ENCODE results near the gene KLHL2. TPM values are rescaled to one million over a fixed set of nuclear protein-coding genes. Genes with fewer than 3 reads are reported as not detected.

Gene KLHL2
- total RNA-seq, 1 donor from 2014 or later = 62.5 TPM

DNA sequence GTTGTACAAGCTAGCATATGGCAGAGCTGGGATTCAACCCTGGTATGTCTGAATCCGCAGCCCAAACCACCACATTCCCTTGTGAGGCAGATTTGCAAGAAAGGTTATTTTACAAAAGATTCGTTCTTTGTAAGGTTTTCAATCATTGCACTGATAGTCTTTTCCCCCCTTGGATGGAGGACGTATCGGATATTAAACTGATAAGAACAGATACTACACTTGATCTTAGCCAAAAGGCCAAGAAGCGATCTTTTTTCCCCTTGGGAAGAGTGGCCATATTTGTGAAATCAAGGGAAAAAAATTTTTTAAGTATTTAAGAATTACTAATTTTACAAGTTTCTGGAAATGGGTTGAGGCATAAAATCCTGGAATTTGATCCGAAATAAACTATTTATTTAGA, 85.7 kb downstream of the KLHL2 start:
- no peak for DNase-seq

DNA sequence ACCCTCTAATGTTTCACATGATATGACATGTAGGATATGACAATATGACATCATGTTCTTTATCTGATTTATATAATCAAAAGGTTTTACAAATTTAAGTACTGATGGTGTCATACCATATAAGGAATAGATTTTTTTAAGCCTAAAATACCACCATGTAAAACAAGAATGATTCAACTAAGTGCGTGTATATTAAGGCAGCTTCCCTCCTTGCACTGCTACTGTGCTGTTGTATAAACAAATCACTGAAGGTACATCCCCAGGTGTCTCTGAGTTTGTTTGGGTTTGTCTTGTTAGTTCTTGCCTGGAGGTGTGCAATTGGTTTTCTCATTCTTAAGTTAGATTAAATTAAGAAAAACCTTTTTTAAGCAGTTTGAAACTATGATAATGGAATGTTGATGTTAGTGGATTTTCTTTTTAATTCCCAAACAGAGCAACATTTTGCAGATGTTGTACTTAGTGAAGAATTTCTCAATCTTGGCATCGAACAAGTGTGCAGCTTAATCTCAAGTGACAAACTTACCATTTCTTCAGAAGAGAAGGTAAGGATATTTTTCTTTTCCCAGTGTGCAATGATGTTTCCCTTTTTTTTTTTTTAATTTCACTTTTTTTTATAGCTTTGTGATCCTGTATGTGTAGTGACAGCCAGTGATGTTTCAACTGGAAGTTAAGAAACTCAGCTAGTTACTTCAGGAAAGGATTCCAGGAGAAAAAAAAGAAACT, 86.7 kb downstream of the KLHL2 start:
- no peak for DNase-seq

DNA sequence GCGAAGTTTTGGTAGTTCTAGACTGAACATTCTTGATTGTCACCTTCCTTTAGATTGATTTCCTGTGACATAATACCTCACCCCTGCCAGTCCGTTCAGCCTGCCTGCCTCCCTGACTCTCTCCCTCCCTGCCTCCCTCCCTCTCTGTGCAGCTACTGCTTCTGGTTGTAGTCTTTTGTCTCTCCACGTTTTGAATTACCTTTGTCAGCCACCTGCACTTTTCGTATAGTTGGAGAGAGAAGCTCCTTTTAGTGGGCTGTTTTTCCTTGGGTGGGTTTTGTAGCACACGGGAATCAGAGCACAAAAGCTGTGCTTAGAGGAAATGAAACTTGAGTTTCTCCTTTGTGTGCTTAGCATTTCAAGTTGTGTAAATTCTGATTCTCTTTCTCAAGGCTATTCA, 87.5 kb downstream of the KLHL2 start:
- DNase-seq = no peak

DNA sequence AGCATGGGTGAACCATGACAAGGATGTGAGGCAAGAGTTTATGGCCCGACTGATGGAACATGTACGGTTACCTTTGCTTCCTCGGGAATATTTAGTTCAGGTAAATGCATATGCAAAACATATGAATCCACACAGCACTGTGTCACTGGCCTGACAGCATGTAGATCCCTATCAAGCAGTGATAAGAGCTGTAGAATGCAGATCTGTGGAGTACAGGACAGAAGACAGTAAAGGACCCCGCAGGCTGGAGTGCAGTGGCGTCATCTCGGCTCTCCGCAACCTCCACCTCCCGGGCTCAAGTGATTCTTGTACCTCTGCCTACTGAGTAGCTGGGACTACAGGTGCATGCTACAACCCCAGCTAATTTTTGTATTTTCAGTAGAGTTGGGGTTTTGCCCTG, 90.3 kb downstream of the KLHL2 start:
- no peak for DNase-seq

DNA sequence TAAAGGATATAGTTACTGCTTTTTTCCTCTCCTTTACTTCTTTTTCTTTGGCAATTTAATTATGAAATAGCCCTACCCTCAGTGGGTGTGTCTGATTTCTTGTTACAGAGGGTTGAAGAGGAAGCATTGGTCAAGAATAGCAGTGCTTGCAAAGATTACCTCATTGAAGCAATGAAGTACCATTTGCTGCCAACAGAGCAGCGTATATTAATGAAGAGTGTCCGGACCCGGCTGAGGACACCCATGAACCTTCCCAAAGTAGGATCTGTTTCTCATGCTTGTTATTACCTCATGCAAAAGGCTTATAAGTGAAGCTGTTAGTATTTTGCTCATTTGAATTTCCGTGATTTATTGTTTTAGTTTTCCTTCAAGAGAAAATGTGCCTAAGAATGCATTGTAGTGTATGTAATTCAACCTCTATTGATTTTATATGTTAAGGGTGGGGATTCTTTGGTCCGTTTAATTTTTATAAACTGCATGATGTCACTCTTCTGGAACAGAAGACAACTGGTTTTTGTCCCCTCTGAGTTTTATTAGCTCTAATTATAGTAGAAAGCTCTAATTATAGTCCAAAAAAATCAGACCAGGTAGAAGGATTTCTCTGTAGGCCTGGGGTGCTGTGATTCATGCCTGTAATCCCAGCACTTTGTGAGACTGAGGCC, 92.2 kb downstream of the KLHL2 start:
- DNase-seq = no peak

DNA sequence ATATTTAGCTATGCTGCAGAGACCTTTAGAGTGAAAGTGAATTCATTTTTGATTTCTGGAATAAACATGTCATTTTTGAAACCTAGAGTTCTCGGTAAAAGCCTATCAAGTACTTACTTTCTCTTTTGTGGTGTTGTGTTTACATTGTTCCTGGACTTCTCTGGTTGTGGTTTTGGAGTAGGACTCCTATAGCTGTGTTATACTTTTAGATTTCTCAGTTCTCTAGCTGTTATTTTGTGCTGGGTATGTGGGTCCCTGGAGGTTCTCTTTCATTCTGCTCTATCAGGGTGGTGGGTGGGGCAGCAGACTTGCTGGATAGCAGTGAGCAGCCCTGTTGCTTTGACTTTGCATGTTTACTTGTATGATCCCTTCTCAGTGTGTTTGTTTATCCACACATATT, 94.5 kb downstream of the KLHL2 start:
- no peak for DNase-seq

DNA sequence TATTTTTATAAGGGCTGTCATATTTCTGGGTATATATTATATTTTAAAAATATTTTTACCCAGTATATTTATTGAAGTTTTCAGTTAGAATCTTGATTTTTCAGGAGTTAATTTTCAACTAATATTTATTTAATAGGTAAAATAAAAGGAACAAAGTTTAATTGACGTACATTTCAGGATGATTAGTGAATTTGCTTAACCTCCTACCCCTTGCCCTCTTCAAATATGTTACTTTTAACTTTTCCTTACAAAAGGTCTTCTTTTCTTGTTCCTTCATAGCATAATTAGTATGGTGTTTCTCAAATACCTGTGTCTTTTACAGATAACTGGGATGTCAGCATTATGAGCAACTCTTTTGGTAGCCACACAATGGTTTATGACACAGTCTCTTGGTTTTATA, 95.3 kb downstream of the KLHL2 start:
- DNase-seq = no peak

DNA sequence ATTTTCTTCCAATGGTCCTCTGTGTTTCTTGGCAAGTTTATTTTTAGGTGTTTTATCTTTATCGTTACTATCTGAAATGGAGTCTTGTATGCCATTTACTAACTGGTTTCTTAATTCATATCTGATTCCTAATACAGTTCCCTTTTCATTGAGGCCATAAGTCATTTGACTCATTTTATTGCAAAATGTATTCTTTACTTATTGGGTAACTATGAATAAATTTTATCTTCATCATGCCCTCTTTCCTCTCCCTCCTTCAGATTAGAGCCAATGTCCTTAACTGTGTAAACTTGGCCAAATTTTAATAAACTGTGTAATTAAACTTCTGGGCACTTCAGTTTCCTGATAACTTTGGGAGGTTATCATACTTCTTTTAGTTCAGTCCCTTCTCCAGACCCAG, 100.8 kb downstream of the KLHL2 start:
- DNase-seq = no peak

DNA sequence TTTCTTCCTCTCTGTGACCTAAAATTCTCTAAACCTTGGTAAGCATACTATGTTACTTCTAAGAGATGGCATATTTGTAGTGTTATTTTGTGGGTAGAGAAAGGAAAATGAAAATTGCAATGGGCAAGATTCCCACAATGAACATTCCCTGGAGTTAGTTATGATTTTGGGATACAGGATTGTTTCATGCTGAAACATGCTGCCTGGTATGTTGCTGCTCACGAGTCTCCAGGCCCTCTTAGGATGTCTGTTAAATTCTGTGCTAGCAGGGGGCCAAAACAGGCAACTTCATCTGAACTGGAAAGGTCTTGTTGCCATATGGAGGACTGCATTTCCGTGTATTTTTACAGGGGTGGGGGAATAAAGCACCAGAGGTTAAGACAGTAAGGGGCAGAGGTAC, 101.2 kb downstream of the KLHL2 start:
- DNase-seq = no peak

DNA sequence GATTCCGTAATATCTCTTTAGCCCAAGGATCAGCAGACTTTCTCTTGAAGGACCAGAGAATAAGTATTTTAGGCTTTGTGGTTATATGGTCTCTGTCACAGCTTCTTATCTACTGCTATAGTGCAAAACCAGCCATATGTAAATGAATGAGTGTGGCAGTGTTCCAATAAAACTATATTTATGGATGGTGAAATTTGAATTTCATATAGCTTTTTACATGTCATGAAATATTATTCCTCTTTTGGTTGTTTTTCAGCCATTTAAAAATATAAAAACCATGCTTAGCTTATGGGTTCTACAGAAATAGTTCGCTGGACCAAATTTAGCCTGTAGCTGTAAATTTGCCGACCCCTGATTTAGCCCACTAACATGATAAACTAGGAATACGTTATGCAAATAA, 102.1 kb downstream of the KLHL2 start:
- no peak for DNase-seq

DNA sequence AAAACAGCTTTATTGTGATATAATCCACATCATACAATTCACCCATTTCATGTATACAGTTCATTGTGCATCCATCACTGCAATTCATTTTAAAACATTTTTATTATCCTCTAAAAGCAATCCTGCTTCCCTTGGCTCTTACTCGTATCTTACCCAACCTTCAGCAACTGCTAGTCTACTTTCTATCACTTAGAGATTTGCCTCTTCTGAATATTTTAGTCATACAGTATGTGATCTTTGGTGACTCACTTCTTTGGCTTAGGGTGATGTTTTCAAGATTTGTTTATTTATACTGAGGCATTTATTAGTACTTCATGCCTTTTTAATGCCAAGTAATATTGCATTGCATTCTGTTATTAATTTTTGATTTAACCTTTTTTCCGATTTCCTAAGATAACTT, 105.1 kb downstream of the KLHL2 start:
- no peak for DNase-seq

DNA sequence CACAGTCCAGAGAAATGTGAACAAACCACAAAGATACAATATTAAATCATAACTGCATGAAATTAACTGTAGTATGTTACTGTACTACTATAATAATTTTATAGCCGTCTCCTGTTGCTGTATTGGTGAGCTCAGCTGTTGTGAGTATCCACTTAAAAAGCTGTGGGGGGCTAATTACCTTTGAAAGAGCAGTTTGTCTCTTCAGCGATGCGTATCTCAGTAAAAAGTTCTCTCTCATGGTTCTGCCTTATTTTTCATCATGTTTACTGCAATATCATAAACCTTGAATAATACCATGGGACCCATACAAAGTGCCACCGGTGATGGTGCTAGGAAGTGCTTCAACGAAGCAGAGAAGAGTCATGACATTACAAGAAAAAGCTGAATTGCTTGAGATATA, 111.7 kb downstream of the KLHL2 start:
- no peak for DNase-seq

DNA sequence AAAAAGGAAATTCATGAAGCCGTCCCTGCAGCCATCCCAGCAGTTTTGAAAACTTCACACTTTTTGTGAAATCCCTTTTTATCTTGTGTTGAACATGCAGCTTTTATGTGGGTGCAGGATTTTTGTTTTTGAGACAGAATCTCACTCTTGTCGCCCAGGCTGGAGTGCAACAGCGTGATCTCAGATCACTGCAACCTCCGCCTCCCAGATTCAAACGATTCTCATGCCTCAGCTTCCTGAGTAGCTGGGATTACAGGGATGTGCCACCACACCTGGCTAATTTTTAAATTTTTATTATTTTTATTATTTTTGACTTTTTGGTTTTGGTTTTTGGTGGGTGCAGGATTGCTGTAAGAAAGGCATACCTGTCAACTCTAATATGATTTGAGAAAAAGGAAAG, 112.1 kb downstream of the KLHL2 start:
- no peak for DNase-seq

DNA sequence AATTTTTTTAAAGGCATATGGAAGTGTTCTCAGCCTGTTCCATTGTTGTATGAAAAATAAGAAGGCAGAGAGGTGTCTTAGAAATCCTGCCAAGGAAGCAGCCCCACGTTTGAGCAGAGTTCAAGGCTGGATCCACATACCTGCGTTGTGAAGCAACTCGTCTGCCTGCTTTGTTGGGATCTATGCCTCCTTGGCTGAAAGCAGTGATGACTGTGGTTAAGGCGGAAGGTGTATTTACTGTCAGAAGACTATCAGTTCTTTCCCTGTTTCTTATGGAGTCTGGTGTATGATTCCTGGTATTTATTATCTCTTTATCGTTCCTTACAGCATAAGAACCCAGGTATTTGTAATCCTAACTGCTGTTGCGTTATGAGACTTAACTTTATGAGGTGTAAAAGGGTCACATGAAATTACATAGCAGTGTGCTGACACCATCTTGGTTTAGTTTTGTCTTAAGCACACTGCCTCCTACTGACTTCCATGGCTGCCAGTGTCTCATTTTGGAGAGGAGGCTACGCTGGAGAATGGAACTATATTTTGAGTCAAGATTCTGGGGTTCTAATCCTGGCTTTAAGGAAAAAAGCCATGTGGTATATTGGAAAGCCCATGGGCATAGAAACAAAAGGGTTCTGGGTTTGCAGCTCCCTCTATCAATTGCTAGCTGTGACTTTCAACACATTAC, 117.0 kb downstream of the KLHL2 start:
- DNase-seq = no peak

DNA sequence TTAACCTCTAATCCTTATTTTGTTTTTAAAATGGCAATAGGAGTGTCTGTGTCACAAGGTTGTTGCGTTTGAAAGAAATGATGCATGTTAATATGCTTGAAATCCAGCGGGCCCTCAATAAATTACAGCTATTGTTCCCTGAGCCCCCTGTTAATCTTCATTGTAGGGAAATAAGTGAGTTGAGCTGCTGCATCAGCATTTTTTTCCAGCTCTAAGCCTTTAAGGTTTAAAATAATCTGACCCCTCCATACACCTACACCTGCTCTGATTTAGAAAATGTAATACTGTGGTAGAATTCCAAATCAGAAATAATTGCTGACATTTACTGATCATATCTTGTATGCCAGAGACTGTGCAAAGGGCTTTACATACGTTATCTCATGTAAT, 117.5 kb downstream of the KLHL2 start:
- DNase-seq = no peak

DNA sequence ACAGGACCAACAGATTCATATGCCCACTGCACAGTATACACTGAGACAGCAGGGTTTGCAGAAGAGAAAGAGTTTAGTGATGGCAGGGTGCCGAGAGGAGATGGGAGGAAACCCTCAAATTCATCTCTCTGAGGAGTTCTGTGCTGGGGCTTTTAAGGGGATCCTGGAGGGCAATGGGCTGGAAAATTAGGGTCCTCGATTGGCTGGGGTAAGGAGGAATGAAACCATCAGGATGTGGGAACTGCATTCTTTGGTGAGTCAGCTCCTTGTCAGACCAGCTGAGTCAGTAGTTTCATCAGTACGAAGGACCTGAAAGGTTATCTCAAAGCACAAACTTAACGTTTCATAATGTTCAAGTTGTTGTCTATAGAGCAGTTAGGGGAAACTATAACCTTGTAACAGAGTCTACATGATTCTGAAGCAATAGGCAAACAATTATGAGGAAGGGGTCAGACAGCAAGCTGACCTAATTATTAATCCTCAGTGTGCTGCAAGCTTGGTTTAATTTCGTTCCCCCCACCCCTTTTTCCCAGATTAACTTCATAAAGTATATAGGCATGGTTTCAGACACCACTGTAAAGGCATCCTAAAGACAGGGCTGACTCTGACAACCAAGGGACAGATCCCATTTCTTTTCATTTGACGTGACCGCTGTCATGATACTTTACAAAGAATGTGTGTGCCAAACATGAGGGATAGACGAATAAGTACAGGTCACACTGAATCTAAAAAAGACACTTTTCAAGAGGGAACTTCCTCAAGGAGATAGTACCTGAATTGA, 118.6 kb downstream of the KLHL2 start:
- DNase-seq = no peak

DNA sequence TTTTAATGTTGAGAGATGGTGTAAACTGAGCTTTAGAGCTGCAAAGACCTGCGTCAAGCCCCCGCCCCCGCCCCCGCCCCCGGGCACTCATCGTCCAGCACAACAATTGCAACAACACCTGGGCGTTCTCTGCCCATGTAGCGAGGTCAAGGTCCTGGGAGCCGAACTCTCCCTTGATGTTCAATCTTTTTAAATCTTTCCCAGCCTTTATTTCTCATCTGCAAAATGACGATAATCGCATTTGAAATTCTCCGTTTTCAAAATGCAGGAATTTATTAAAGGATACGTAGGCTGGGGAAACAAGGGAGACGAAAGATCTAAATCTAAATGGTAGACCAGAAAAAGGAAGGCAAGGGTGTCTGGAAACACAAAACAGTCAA, 119.5 kb downstream of the KLHL2 start:
- peak; percentile 32 for DNase-seq

DNA sequence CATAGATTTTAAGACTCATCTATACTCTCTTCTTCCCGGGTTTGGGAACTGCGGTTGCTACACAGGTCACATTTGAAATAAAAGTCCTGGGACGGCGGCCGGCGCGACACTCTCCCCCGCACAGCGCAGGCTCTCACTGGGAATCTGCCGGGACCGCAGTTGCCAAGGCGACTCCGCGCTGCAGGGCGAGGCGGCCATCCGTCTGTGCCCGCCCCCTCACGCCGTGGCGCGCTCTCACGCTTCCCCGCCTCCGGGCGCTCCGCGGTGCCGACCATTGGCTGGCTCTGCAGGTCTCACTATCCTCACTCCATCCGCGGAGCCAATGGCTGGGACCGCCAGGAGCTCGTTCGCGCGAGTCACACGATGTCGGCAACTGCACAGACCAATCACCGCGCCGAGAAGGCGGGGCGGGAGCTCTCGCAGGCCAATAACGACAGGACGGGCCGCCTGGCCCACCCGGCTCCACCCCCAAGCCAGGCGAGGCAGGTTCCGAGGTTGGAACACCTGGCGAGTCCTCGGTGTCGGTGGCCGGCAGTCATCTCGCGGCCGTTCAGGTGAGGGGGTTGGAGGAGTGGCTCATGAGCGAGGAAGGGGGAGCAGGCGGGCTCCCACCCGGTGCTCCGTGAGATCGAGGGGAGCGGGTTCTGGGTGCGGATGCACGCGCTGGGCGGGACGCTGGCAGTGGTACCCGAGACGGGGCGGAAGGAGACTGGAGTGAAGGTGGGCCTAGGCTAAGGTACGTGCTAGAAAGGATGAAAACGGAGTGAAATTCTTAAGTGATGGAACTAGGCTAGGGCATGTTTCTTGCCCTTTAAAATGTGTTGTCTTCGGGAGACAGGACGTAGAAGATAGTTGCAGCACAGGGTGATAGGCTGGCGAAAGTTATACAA, 120.1 kb downstream of the KLHL2 start, which contains the start of gene MSMO1:
MSMO1 (plus strand) TSS at position 459 of the 890 bp plus-strand sequence. CDS start 5,702 bp downstream, outside the sequence.
- peak; percentile 99 for DNase-seq

DNA sequence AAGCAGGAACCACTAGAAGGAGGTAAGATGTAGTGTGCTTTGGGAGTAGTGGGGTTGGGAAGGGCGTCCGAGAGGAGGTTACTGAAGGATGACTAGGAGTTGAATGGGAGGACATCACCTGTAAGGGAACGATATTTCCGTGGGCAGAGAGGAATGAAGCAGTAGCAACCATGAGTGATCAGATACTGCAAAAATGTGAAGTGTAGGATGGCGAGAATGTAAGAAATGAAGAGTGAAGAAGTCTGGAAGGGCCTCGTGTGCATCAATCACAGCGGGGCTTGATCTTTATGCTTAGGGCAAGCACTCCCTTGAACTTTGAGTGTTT, 120.7 kb downstream of the KLHL2 start:
- DNase-seq = no peak

DNA sequence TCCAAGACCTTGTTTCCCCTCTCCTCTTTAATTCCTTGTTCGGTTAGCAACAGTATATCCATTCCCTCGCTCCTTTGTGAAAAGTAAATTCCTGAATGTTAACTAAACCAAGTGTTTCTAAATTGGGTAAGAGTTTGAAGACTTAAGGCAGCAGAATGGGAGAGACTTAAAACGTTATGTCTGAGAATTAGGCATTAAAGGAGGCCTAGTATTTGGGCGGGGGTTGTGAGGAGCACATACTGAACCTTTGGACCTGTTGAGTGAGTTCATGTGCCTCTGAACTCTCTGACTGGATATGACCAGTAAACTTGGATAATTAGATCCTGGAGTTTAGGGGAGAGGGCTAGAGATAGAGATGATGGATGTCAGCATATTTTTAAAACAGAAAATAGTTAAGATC, 121.3 kb downstream of the KLHL2 start:
- DNase-seq = no peak

DNA sequence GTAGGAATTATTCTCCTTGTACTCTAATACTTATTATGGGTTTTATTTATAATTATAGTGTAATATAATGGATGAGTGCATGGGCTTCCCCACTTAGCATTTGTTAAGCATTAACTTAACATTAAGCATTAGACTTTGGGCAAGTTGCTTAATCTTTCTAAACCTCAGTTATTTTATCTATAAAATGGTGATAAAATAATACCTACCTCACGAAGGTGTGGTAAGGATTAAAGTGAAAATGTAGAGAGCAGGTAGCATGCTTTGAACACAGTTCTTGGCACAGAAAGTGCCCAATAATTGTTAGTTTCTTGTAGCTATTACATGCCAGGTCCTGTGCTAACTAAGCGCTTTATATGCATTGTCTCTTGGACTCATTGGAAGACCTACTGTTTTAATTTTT, 122.7 kb downstream of the KLHL2 start:
- no peak for DNase-seq

DNA sequence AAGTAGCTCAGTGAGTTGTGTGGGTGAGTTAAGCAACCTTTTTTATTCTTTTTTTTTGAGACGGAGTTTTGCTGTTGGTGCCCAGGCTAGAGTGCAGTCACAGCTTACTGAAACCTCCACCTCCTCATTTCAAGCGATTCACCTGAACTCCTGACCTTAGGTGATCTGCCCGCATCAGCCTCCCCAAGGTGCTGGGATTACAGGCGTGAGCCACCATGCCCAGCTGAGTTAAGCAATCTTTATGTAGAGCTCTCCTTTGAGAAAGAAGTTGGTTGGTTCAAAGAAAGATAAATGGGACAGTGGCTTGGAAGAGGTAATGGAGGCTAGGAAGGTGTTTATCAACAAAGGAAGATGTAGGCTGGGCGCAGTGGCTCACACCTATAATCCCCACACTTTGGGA, 123.3 kb downstream of the KLHL2 start:
- DNase-seq = no peak

All from occipital lobe (tissue), 2 donors.